ENCODE results near the gene AVPR1A. TPM values are rescaled to one million over a fixed set of nuclear protein-coding genes. Genes with fewer than 3 reads are reported as not detected.

Gene AVPR1A
- polyA plus RNA-seq, 1 donor from 2014 or later: not detected

DNA sequence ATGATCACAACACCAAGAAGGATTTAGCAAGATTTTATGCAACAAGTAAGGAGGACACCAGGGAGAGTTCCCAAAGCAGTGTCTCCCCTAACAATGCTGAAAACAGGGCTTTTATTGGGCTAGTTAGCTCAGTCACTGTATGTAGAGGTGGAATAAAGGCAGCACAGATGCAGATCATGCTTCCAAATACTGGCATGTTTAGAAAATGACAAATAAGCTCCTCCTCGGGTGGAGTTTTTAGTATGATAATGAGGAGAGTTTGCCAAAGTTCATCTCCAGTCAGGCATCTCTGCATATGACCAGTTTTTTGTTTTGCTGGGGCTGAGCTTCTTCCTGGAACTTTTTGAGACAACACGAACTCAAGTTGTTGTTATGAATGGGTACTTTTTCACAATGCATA is 4.4 kb upstream of the AVPR1A start:
- no peak for TF ChIP-seq RAD21 (conservative IDR thresholded peaks at IDR 0.05)
- TF ChIP-seq TAF1 (IDR thresholded peaks at IDR 0.05; ENCODE audit: low read depth): no peak
- no peak for TF ChIP-seq SMC3 (conservative IDR thresholded peaks at IDR 0.05; ENCODE audit: poor library complexity)
- TF ChIP-seq, protein P1, sequence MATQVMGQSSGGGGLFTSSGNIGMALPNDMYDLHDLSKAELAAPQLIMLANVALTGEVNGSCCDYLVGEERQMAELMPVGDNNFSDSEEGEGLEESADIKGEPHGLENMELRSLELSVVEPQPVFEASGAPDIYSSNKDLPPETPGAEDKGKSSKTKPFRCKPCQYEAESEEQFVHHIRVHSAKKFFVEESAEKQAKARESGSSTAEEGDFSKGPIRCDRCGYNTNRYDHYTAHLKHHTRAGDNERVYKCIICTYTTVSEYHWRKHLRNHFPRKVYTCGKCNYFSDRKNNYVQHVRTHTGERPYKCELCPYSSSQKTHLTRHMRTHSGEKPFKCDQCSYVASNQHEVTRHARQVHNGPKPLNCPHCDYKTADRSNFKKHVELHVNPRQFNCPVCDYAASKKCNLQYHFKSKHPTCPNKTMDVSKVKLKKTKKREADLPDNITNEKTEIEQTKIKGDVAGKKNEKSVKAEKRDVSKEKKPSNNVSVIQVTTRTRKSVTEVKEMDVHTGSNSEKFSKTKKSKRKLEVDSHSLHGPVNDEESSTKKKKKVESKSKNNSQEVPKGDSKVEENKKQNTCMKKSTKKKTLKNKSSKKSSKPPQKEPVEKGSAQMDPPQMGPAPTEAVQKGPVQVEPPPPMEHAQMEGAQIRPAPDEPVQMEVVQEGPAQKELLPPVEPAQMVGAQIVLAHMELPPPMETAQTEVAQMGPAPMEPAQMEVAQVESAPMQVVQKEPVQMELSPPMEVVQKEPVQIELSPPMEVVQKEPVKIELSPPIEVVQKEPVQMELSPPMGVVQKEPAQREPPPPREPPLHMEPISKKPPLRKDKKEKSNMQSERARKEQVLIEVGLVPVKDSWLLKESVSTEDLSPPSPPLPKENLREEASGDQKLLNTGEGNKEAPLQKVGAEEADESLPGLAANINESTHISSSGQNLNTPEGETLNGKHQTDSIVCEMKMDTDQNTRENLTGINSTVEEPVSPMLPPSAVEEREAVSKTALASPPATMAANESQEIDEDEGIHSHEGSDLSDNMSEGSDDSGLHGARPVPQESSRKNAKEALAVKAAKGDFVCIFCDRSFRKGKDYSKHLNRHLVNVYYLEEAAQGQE (IDR thresholded peaks at IDR 0.05; ENCODE audit: borderline replicate concordance): no peak
- TF ChIP-seq, protein P2, sequence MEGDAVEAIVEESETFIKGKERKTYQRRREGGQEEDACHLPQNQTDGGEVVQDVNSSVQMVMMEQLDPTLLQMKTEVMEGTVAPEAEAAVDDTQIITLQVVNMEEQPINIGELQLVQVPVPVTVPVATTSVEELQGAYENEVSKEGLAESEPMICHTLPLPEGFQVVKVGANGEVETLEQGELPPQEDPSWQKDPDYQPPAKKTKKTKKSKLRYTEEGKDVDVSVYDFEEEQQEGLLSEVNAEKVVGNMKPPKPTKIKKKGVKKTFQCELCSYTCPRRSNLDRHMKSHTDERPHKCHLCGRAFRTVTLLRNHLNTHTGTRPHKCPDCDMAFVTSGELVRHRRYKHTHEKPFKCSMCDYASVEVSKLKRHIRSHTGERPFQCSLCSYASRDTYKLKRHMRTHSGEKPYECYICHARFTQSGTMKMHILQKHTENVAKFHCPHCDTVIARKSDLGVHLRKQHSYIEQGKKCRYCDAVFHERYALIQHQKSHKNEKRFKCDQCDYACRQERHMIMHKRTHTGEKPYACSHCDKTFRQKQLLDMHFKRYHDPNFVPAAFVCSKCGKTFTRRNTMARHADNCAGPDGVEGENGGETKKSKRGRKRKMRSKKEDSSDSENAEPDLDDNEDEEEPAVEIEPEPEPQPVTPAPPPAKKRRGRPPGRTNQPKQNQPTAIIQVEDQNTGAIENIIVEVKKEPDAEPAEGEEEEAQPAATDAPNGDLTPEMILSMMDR (IDR thresholded peaks at IDR 0.05; ENCODE audit: poor library complexity, severe bottlenecking): no peak
- TF ChIP-seq POLR2AphosphoS5 (IDR thresholded peaks at IDR 0.05): no peak
- TF ChIP-seq MXI1 (conservative IDR thresholded peaks at IDR 0.05; ENCODE audit: poor library complexity, severe bottlenecking): no peak
- Histone ChIP-seq H2AFZ (ENCODE audit: low read depth, low read length) (no peak overlapping the region), H3K4me3 (ENCODE audit: low read length) (no peak overlapping the region), H3K9ac (ENCODE audit: low read length) (no peak overlapping the region), H3K9me2 (ENCODE audit: insufficient read depth, low read length) (no peaks in the 10 kb centered on the region), H4K20me1 (ENCODE audit: insufficient read depth) (no peaks in the 10 kb centered on the region), H3K27me3 (ENCODE audit: insufficient read depth, low read depth, low read length) (peaks cover 30% of the 10 kb centered on the region), H3K27ac (ENCODE audit: low read length) (no peak overlapping the region), H3K79me2 (replicated peaks; ENCODE audit: insufficient read depth, low read length) (no peaks in the 10 kb centered on the region), H3K9me3 (ENCODE audit: low read length) (no peaks in the 10 kb centered on the region), H3K36me3 (ENCODE audit: insufficient read depth, low read length) (no peaks in the 10 kb centered on the region), H3K4me2 (ENCODE audit: low read length) (no peak overlapping the region), H3F3A (ENCODE audit: insufficient read depth, low read length, poor library complexity, severe bottlenecking) (no peaks in the 10 kb centered on the region)

DNA sequence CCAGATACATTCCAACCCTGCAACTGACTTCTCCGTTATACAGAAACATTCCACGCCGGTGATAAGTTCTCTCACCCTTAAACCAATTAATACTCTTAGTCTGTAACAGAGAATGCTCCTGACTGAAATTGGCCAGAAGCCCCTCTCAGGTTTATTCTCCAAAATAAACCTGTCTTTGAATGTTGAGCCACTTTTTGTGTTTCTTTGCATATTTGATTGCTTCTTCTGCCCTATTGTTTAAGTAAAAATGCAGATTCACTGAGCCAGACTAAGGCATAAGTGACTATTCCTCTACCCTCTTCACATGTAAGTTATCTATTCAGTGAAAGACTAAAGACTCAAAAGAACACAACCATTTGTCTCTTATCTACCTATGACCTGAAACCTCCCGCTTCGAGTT is 3.6 kb upstream of the AVPR1A start:
- Histone ChIP-seq H3K27me3 (ENCODE audit: insufficient read depth, low read depth, low read length) (peaks cover 38% of the 10 kb centered on the region), H3K9ac (ENCODE audit: low read length) (no peak overlapping the region)

More for the DNA sequence above, 3.6 kb upstream of the AVPR1A start:
- Histone ChIP-seq H4K20me1 (ENCODE audit: insufficient read depth) (no peaks in the 10 kb centered on the region), H3K4me2 (ENCODE audit: low read length) (no peak overlapping the region), H3K9me3 (ENCODE audit: low read length) (no peaks in the 10 kb centered on the region), H3K4me3 (ENCODE audit: low read length) (no peak overlapping the region), H3K36me3 (ENCODE audit: insufficient read depth, low read length) (no peaks in the 10 kb centered on the region), H2AFZ (ENCODE audit: low read depth, low read length) (no peak overlapping the region), H3K27ac (ENCODE audit: low read length) (no peak overlapping the region), H3F3A (ENCODE audit: insufficient read depth, low read length, poor library complexity, severe bottlenecking) (no peaks in the 10 kb centered on the region), H3K9me2 (ENCODE audit: insufficient read depth, low read length) (no peaks in the 10 kb centered on the region), H3K79me2 (replicated peaks; ENCODE audit: insufficient read depth, low read length) (no peaks in the 10 kb centered on the region)
- TF ChIP-seq EP300 (conservative IDR thresholded peaks at IDR 0.05; ENCODE audit: poor library complexity, severe bottlenecking) (no peak), SMC3 (conservative IDR thresholded peaks at IDR 0.05; ENCODE audit: poor library complexity) (no peak), MXI1 (conservative IDR thresholded peaks at IDR 0.05; ENCODE audit: poor library complexity, severe bottlenecking) (no peak), RAD21 (conservative IDR thresholded peaks at IDR 0.05) (no peak), TAF1 (IDR thresholded peaks at IDR 0.05; ENCODE audit: low read depth) (no peak)
- TF ChIP-seq, protein P1 (IDR thresholded peaks at IDR 0.05; ENCODE audit: borderline replicate concordance): no peak
- TF ChIP-seq, protein P2 (IDR thresholded peaks at IDR 0.05; ENCODE audit: poor library complexity, severe bottlenecking): no peak
